ENCODE measurements around the gene TSSK6. TPM values are rescaled to one million over a fixed set of nuclear protein-coding genes. Genes with fewer than 3 reads are reported as not detected.

Gene TSSK6
- total RNA-seq = 3.4 TPM

DNA sequence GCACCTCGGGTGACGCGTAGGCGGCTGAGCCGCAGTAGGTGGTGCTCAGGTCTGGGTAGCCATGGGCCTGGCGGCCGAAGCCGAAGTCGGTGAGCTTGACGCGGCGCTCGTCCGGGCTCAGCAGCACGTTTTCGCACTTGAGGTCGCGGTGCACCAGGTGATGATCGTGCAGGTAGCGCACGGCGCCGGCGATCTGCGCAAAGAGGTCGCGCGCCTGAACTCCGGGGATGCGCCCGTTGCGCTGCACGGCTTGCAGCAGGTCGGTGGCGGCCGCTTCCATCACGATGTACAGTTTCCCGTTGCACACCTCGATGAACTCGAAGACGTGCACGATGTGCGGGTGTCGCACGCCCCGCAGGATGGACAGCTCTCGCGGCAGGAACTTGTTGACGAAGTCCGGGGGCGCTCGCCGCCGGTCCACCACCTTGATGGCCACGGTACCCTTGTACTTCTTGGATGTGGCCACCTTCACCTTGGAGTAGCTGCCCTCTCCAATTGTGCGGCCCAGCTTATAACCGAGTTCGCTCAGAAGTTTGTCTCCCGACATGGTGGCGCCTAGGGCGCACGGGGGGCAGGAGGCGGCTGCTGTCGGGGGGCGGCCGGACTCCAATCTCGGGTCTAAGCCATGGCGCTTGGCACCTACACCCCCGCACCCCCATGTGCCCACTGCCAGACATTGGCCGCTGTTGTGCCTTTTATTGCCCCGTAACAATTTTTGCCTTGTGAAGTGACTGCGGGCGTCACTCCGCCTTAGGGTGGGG lies at the start of gene TSSK6:
Gene TSSK6 (minus strand): TSS at position 668 of the 761 bp plus-strand sequence. CDS start 121 bp downstream, at position 547.
- DNase-seq (ENCODE audit: low spot score) = no peak

DNA sequence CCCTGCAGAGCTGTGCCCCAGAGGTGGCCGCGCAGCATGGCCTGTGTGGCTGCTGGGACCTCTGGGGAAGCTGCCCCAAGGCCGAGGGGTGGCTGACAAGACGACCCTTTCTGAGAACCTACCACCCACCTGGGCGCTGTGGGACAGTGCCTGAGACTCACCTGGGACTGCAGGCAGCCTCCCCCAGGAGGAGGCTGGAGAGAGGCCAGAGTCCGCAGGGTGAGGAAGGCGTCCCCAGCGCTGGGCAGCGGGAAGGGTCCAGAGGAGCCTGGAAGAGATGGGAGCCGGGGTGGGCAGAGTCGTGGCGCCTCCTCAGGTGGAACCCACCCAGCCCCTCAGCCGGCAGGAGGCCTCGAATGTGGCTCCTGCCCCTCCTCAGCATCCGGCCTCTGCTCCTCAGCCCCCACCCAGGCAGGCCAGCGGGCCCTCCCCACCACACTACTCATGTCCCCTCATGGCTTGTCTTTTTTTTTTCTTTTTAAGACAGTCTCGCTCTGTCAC lies 48.0 kb upstream of the TSSK6 start:
- DNase-seq (ENCODE audit: low spot score) = no peak

DNA sequence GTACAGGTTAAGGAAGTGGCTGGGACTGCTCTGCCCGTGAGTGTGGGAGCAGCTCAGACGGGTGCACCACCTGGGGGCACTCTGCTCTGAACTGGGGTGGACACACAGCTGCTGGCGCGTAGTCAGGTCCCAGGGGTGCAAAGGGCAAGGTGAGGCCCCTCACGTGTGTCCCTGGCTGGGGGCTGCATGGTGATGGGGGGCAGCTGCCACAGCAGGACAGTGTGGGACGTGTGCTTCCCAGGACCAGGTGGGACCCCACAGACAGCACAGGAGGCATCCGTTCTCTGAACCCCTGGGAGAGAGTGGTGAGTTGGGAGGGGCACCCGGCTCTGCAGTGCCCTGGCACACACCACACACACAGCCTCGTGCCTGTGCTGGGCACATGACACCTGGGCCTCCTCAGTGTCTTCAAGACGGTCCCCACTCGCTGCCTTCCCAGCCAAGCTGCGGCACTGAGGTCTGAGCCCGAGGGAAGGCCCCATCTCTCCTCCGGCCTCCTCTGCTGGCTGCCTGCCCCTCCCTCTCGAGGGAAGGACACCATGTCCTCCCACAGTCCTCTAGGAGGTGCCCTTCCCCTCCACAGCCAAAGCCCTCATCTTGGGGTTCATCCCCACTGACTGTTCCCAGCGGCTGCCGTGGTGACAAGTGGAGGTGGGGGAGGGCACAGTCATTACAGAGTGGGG lies 47.5 kb upstream of the TSSK6 start:
- DNase-seq (ENCODE audit: low spot score) = no peak

DNA sequence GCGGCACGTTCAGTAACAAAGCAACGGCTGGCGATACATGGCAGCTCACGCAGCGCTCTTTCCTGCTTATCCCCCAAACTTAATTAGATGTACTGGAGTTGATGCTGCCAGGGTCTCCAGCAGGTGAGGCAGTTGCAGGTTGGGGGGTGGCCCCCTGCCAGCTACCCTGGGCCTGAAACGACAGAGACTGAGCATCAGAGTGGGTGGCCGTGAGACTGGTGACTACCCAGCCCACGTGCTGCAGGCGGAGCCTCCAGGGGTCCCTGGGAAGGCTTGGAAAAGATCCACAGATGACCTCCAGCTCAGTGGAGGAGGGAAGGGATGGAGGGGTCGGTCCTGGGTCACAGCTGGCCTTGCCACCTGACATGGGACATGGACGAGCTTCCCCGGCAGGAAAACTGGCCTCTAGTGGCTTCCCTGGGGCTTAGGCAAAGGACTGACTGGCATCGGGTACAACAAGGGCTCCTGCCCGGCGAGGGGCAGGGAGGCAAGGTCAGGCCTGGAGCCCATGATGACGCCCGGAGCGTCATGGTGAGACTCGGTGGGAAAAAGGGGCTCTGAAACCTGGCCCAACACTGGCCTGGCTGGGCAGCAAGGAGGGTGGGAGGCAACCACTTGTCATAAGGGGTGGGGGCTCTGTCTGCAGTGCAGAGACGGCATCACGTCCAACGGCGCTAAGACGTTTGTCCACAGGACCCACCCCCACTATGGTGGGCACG lies 46.8 kb upstream of the TSSK6 start:
- no peak for DNase-seq (ENCODE audit: low spot score)

DNA sequence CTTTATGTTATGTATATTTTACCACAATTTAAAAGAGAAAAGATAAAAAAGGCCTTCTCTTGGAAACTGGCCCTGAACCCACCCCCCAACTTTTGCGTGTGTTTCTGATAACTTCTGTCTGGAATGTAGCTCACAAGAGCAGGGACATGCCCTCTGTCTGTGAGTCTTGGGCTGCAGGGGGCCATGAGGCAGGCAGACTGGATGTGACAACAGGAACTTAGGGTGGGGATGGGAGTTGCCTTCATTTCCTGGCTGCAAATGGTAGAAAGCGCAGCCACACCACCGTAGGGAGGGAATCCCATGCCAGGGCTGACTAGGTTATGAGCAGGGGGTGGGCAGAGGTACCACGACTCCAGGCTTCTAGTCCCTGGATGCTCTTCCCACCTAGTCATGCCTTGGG lies 44.6 kb upstream of the TSSK6 start:
- no peak for DNase-seq (ENCODE audit: low spot score)

DNA sequence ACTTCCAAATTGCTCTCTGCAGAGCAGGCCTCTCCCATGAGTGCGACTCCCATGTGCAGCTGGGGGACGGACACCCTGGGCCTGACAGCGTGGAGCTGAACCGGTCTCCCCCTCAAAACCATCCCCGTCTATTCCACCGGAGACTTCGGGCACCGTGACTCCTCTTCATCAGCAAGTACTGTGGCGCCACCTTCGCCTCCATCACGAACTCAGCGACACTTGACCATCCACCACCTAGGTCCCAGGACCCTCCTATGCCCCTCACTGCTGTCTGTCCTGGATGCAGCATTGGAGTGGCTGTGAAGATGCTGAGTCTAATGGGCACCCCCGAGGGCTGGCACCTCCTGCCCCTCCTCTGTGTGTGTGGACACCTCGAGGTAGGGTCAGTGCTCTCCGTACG lies 43.3 kb upstream of the TSSK6 start:
- DNase-seq (ENCODE audit: low spot score) = no peak

DNA sequence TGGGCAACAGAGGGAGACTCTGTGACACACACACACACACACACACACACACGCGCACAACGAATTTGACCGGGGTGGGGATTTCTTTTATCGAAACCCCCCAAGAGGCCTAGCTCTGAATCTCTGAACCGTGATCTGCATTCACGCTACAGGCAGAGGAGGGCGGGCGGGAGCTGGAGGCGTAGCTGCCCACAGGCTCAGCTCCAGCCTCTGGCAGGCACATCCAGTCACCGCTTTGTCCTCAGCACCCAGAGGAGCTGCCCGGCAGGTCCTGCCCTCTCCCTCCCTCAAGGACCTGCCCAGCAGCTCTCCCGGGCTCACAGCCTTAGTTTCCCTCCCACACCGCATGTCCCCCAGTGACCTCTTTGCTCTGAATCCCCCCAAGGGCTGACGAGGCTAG lies 42.7 kb upstream of the TSSK6 start:
- no peak for DNase-seq (ENCODE audit: low spot score)

DNA sequence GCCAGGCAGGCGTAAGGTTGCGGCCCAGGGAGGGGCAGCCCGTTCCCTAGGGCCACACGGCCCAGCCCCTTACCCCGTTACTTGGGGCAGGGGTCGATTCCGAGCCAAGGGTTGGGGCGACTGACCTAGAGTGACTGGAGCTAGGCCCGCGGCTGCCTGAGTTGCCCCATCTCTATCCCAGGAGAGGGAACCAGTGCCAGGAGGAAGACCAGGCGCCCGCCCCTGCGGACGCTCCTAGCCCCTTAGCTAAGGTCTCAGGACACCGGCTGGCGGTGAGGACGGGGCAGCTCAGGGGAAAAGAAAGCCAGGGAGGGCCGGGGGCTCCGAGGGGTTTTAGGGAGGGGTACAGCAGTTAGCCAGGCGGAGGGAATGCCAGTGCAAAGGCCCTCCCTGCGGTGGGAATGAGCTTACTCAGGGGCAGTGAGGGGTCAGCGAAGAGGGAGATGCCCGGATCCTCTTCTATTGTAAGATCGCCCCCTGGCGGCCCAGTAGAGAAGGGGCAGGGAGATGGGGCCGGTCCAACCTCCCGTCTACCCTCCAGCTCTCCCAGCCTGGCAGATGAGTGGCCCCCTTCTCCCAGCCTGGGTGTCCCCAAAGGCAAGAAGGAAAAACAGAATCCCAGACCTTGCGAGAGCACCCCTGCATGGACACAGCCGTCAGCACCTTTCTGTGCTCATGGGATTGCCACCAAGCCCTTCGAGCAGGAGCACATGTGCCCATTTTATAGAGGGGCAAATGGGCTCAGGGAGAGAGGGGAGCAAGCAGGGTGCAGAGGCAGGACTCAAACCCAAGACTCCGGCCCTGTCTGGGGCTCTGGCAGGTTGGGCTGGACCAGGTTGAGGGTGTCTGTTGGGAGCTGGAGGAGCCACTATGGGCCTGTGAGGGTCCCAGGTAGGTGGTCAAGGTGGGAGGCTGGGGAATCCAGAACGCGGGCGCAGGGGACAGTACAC lies 39.0 kb upstream of the TSSK6 start:
- DNase-seq (ENCODE audit: low spot score) = no peak

DNA sequence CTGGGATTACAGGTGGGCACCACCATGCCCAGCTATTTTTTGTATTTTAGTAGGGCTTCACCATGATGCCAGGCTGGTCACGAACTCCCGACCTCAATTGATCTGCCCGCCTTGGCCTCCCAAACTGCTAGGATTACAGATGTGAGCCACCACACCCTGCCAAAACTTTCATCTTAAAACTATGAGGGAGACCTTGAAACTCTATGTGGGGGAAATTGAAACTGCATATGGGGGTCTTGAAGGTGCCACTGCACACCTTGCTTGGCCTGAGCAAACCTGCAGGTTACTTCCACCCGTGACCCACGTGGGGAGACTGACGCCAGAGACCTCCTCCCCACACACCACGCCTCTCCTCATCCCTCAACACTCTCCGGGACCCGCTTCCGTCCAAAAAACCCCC lies 38.3 kb upstream of the TSSK6 start:
- DNase-seq (ENCODE audit: low spot score) = no peak

DNA sequence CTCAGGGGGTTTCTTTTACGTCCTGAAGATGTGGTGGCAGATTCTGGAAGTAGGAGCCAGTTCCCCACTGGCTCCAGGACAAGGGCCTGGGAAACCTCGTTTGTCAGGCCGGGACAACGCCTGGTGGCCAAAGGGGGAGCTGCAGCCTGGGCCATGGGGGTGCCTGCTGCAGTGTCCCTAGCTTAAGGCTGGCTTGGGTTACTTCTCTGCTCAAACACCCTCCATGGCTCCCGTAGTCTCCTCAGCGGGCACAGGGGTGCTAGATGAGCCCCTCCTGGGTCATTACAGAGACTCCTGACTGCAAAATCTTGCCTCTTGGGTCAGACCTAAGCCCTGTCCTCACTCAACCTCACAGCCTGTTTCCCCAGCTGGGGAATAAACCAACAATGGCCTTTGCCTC lies 37.5 kb upstream of the TSSK6 start:
- DNase-seq (ENCODE audit: low spot score) = no peak

DNA sequence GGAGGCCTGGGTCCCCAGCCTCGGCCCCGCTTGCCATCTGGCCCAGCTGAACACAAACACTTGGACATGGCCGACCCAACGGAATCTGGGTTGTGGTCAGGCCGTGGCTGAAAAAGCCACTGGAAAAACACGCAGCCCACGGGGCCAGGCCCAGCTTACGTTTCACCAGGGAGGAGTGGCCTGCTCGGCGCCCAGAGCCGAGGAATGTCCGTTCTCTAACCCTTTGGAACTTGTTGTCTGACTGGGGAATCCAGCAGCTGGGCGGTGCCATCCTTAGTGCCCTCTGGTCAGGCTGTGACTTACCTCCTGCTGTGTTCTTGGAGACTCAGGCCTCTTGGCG lies 36.5 kb upstream of the TSSK6 start:
- DNase-seq (ENCODE audit: low spot score) = no peak

DNA sequence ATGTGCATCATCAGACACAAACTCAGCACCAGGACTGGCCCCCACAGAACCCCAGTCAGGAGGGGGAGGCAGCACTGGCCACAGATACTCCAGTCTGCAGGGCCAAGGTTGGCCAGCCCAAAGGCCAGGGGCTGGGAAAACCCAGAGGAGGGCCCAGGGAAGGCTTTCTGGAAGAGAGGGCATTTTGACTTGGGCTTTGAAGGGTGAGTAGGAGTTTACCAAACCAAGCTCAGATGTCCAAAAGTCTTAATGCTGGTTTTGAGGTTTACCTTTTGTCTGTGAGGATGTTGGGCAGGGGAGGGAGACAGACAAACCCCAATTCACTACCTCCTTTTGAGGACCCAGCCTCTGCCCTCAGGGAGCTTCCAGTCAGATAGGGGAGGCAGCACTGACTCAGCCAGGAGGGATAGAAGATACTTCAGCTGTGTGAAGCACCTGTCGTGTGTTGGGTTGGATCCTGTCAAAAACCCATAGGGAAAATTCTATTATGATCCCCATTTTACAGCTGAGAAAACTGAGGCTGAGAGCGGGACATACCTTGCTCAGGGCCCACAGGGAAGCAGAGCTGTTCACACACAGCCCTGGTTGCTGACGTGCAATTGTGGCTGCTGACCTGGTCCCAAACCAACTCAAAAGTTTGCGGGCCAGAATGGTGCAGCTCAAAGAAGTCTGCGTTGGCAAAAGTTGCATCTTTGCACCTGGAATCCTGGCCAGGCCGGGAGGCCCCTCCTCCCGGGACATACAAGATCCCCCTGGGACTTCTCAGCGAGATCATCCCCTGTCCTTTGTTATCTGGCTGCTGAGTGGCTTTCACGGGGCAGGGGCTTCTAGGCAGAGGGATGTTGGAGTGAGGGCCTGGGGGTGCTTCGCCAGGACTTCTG lies 35.9 kb upstream of the TSSK6 start:
- no peak for DNase-seq (ENCODE audit: low spot score)

DNA sequence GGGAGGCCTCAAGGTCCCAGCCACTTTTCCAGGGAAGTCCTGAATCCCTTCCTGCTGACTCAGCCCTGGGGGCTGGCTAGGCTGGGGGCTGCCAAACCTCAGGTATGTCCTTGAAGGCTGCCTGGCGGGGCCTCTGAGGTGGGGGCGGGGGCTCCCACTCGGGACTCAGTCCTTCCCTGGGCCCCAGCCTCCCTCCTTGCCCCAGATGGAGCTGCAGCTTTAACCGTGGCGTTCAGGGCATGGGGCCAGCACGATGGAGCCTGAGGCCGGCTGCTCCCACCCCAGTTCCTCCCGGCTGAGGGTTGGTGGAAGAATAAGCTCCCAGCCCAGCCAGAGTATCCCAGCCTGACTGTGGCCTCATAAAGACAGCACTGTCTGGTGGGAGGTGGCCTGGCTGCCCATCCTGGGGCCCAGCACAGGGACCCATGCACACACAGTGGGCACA lies 35.2 kb upstream of the TSSK6 start:
- DNase-seq (ENCODE audit: low spot score) = no peak

DNA sequence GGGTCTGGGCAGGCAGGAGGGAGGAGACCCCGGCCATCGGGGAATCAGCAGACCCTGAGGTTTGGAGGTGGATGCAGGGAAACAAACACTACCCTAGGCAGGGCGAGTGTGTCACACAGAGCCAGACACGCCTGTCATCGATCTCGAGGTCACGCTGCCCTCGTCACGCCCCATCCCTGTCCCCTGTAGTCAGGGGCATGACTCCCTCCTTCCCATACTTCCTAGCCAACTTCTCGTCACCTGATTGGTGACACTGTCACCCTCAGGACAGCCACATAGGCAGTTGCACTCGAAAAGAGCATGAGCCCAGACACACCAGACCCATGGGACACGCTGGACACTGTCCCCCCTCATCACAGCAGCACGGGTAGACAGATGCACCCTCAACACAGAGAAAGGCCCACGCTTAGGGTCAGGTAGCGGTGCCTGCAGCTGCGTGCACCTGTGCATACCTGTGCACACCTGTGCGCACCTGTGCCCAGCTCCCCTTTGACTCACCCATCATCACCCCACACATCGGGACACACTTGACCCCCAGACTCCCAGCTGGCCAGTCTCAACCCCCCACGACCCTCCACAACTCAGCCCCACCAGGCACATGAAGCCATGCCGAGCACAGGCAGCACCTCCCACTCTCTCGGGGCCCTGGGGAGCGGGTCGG lies 34.6 kb upstream of the TSSK6 start:
- DNase-seq (ENCODE audit: low spot score) = no peak

DNA sequence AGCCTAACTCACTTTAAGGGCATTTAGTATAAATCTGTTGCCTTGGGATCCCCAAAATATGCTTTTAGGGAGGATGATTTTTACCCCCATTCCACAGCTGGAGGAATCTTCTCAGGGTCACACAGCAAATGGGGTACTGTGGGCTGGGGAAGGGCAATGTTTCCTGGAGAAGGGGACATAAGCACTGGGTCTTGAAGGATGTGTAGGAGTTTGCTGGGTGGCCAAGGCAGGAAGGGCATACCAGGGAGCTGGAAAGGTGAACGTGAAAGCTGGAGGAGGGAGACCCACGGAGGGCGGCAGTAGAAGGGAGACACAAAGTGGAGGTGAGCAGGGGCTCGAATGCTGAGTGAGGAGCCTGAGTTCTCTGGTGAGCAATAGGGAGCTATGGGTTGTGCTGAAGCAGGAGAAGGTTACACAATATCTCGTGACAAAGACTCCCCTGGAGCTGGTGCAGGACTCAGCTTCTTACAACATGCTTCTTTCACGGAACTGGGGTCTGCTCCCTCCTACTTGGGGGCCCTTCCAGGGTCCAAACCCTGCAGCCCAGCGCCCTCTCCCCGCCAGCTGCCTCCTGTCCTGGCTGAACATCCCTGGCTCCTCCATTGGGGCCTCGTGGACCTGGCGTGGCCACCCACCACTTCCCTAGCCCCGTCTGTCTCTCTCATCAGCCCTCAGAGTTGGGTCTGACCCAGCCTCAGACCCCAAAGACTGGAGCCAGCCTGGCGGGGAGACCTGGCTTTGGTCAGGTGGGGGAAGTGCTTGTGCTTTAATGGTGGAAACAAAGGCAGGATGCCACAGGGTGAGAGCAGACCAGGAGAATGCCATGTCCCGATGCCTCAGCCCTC lies 33.8 kb upstream of the TSSK6 start:
- no peak for DNase-seq (ENCODE audit: low spot score)

DNA sequence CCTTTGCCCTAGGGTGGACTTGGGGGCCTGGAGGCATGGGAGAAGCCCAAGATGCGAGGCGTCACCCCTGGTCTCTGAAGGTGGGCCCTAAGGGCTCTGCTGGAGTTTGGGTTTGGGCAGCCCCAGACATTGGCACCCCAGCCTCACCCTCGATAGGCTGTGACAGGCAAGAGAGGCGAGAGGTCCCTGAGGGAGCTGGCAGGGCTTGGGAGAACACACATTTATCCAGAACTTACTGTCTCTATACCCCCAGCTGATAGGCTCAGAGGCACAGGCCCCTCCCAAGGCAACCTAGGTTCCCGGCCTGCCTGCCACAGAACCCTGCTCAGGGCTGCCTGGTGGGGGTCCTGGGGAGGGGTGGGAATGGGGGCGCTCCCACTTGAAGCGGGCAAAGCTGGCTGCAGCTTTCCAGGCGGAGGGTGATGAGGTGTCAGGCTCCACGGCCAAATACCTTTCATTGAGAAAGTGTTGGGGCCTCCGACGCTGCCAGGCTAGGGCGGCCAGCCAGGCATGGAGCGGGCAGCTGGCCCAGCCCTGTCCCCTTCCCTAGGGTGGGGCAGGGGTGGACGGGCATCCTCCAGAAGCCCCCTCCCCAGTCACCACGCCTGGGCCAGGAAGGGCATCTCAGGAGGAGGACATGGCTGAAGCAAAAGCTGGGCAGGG lies 32.5 kb upstream of the TSSK6 start:
- no peak for DNase-seq (ENCODE audit: low spot score)

DNA sequence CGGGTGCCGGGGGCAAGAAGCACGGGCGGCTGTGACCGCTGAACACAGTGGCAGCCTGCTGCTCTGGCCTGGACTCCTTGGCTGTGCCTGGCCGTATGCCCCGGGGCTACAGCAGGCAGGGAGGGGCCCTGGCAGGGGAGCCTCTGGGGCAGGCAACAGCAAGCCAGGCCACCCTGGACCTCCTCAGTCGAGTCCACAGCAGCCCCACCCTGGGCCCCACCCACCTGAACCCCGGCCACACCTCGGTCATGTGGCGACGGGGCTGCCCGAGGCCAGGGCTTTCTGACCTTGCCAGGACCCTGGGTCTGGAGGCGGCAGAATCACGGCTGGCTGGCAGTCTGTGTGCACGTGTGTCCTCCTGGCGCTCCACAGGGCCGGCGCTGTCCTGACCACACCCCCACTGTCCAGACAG lies 31.4 kb upstream of the TSSK6 start:
- DNase-seq (ENCODE audit: low spot score) = no peak

DNA sequence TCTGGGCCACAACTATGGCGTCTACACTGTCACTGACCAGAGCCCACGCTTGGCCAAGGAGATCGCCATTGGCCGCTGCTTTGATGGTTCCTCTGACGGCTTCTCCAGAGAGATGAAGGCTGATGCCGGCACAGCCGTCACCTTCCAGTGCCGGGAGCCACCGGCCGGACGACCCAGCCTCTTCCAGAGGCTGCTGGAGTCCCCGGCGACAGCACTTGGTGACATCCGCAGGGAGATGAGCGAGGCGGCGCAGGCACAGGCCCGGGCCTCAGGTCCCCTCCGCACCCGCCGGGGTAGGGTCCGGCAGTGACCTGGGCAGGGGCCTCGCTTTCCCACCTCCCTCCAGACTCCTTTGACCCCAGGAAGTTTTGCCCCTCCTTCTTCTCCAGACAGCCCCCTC lies 30.4 kb upstream of the TSSK6 start:
- no peak for DNase-seq (ENCODE audit: low spot score)

All from ureter (tissue), 1 donor.